H1 (cell line): ENCODE measurements around the gene APAF1.

Experiments used
- EZH2 ChIP-seq: fragments of 200-600 bp; sonication (generic); IDR thresholded peaks from 2 replicates; pipeline ENCODE4 v1.7.1; 2012; ENCODE audit warnings: low read depth, mild to moderate bottlenecking, moderate library complexity, low read length, inconsistent platforms; ENCODE audit not compliant: severe bottlenecking
- JUN ChIP-seq: IDR thresholded peaks from 2 replicates; pipeline ENCODE4 v1.6.1; 2011; ENCODE audit warnings: low read depth, mild to moderate bottlenecking, improper control_type of control experiment, low read length
- USF2 ChIP-seq: IDR thresholded peaks from 2 replicates; pipeline ENCODE4 v1.6.1; 2011; ENCODE audit warnings: low read length, improper control_type of control experiment

GRCh38 chr12:98748463-98748862, 103.4 kb downstream of the APAF1 start:
- TF ChIP-seq USF2: no peak
- no peak for TF ChIP-seq EZH2
- no peak for TF ChIP-seq JUN
